ENCODE results near the gene NHERF1. TPM values are rescaled to one million over a fixed set of nuclear protein-coding genes. Genes with fewer than 3 reads are reported as not detected.

The NHERF1 gene
- polyA plus RNA-seq, 5 donors = 37.9 to 74.9 (median 44.8) TPM

DNA sequence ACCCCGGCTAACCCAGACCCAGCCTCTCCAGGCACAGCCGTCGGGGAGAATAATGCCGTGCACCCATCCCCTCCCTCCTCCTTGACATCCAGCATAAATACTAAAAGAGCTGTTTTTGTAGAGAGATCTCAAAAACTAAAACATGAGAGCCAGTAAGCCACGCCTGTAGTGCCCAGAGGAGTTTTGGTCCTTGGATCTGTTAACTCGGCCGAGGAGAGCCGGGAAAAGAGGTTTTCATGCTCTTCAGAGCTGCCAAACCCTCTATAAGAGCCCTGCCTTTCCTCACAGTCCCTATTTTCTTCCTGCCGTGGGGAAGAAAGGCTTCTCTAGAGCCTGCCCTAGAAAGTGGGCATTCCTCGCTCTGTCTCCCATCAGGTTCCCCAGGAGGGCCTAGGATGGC is 57.9 kb downstream of the NHERF1 start:
- no peak for DNase-seq

DNA sequence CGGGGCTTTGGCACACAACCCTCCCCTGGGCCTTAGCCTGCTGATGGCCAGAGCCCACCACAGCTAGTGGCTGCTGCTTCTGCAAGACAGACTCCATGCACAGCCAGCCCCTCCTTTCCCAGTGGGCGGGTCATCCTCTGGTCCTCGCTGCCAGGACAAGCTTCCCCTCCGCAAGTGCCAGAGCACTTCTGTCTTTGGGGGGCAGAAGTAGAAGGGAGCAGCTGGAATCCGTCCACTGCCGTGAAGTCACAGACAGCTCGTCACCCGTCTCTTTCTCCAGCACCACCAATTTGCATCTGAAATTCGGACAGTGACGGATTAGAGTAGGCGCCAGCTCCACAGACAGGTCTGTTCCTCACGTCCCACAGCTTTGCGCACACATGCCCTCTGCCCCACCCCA is 59.0 kb downstream of the NHERF1 start:
- DNase-seq = peak in 1 of 2 donors; percentile 17

- no peak for DNase-seq
These were observed 59.5 kb downstream of the NHERF1 start for GRCh38 chr17:74807925-74808324.

DNA sequence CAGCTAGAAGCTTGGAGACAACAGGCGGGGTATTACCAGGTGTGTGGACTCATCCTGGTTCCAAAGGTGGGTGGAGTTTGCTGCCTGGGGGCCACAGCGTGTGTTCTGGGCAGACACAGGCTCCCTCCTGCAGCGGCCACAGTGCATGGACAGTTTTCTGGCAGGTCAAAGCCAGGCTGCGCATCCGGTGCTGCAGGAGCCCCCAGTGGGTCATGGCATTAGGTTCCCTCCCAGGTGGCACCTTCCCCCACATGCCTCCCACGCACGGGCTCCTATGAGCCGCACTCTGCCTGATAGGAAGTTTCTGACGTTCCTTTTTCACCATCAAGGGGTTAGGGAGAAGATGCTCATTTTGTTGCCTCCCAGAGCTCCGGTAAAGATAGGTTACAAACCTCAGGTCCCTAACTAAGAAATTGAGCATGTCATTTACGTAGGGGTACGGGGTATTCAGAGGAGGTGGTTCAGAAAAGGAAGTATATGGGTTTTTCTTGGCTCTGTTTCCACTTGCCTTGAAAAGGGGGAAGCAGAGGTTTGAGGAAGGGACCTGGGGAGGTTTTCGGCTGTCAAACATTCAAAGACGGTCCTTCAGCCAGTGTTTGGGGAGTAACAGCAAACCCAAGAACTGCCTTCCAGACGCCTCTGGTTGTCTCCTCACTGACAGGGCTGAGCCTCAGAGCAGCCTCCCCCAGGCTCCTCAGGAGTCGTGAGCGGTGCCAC is 60.4 kb downstream of the NHERF1 start:
- DNase-seq = no peak

- no peak for DNase-seq
These were observed 62.5 kb downstream of the NHERF1 start for GRCh38 chr17:74810699-74811485.

GRCh38 chr17:74812109-74813009 is 63.9 kb downstream of the NHERF1 start:
- DNase-seq = peak in 1 of 2 donors; percentile 23

GRCh38 chr17:74814453-74814852 is 66.0 kb downstream of the NHERF1 start:
- DNase-seq = no peak

- DNase-seq = no peak
These were observed 66.6 kb downstream of the NHERF1 start for GRCh38 chr17:74815067-74815466.

GRCh38 chr17:74815550-74816370 is 67.3 kb downstream of the NHERF1 start:
- DNase-seq = no peak

- no peak for DNase-seq
These were observed 68.6 kb downstream of the NHERF1 start for GRCh38 chr17:74816905-74817620.

GRCh38 chr17:74818291-74818938 is 70.0 kb downstream of the NHERF1 start:
- DNase-seq = no peak

Other genes starting within 250 kb of the NHERF1 start
- gene CD300LB, start 217.2 kb upstream of the NHERF1 start, polyA plus RNA-seq (ENCODE audit: insufficient read depth in 1 of 5, insufficient read length in 5 of 5, low replicate concordance in 1 of 5) = under 1 TPM; 0.22 to 0.44 (median 0.25) TPM
- gene CD300C, start 202.5 kb upstream of the NHERF1 start, polyA plus RNA-seq (ENCODE audit: insufficient read depth in 1 of 5, insufficient read length in 5 of 5, low replicate concordance in 1 of 5) = 1 to 10 TPM in 1 of 5 donors, under 1 TPM in 4; 0.23 to 1.1 (median 0.69) TPM
- gene CD300H, start 181.1 kb upstream of the NHERF1 start, polyA plus RNA-seq (ENCODE audit: insufficient read depth in 1 of 5, insufficient read length in 5 of 5, low replicate concordance in 1 of 5) = under 1 TPM in 3 of 5 donors, not detected in 2; 0.30 to 0.48 (median 0.34) TPM
- under 1 TPM in 1 of 5 donors, not detected in 4; 0.08 TPM for gene CD300LD, start 156.3 kb upstream of the NHERF1 start, polyA plus RNA-seq (ENCODE audit: insufficient read depth in 1 of 5, insufficient read length in 5 of 5, low replicate concordance in 1 of 5)
- gene CD300E, start 124.9 kb upstream of the NHERF1 start, polyA plus RNA-seq (ENCODE audit: insufficient read depth in 1 of 5, insufficient read length in 5 of 5, low replicate concordance in 1 of 5) = under 1 TPM; 0.29 to 0.46 (median 0.41) TPM
- gene CD300LF, start 35.7 kb upstream of the NHERF1 start, polyA plus RNA-seq (ENCODE audit: insufficient read depth in 1 of 5, insufficient read length in 5 of 5, low replicate concordance in 1 of 5) = under 1 TPM; 0.54 to 0.68 (median 0.62) TPM
- gene RAB37, start 11.4 kb upstream of the NHERF1 start, polyA plus RNA-seq (ENCODE audit: insufficient read depth in 1 of 5, insufficient read length in 5 of 5, low replicate concordance in 1 of 5) = 10 to 100 TPM in 3 of 5 donors, 1 to 10 TPM in 2; 9.1 to 11.3 (median 10.5) TPM
- 10 to 100 TPM; 39.2 to 55.3 (median 47.9) TPM for gene NAT9, start 27.7 kb downstream of the NHERF1 start, polyA plus RNA-seq (ENCODE audit: insufficient read depth in 1 of 5, insufficient read length in 5 of 5, low replicate concordance in 1 of 5)
- under 1 TPM; 0.15 to 0.38 (median 0.21) TPM for gene GRIN2C, start 111.3 kb downstream of the NHERF1 start, polyA plus RNA-seq (ENCODE audit: insufficient read depth in 1 of 5, insufficient read length in 5 of 5, low replicate concordance in 1 of 5)
- gene FDXR, start 124.4 kb downstream of the NHERF1 start, polyA plus RNA-seq (ENCODE audit: insufficient read depth in 1 of 5, insufficient read length in 5 of 5, low replicate concordance in 1 of 5) = 1 to 10 TPM; 4.6 to 8.3 (median 7.5) TPM
- gene FADS6, start 145.0 kb downstream of the NHERF1 start, polyA plus RNA-seq (ENCODE audit: insufficient read depth in 1 of 5, insufficient read length in 5 of 5, low replicate concordance in 1 of 5) = under 1 TPM in 4 of 5 donors, not detected in 1; 0.09 to 0.18 (median 0.10) TPM
- under 1 TPM in 4 of 5 donors, not detected in 1; 0.05 to 0.22 (median 0.12) TPM for gene USH1G, start 174.6 kb downstream of the NHERF1 start, polyA plus RNA-seq (ENCODE audit: insufficient read depth in 1 of 5, insufficient read length in 5 of 5, low replicate concordance in 1 of 5)
- gene OTOP2, start 175.6 kb downstream of the NHERF1 start, polyA plus RNA-seq (ENCODE audit: insufficient read depth in 1 of 5, insufficient read length in 5 of 5, low replicate concordance in 1 of 5) = not detected
- gene OTOP3, start 187.3 kb downstream of the NHERF1 start, polyA plus RNA-seq (ENCODE audit: insufficient read depth in 1 of 5, insufficient read length in 5 of 5, low replicate concordance in 1 of 5) = not detected
- 10 to 100 TPM; 48.9 to 76.3 (median 64.6) TPM for gene HID1, start 224.1 kb downstream of the NHERF1 start, polyA plus RNA-seq (ENCODE audit: insufficient read depth in 1 of 5, insufficient read length in 5 of 5, low replicate concordance in 1 of 5)
- gene CDR2L, start 239.0 kb downstream of the NHERF1 start, polyA plus RNA-seq (ENCODE audit: insufficient read depth in 1 of 5, insufficient read length in 5 of 5, low replicate concordance in 1 of 5) = 10 to 100 TPM in 4 of 5 donors, 1 to 10 TPM in 1; 9.4 to 19.7 (median 12.5) TPM

Data from right lung (tissue), 5 donors.